Coronary artery (tissue), 2 donors: Measurements from ENCODE around the gene PSG5.
"Not testable (repeated sequence)": the region's sequence is repeated elsewhere in the genome, so short reads cannot be mapped to it uniquely, and the experiment has no call there.

ENCODE experiments used
- DNase-seq: peaks from one replicate; pipeline ENCODE4 v3.0.0-alpha.2; 2017; ENCODE audit warnings: low spot score
- H3K27ac ChIP-seq, 2 donors: fragments of 200-600 bp; sonication (generic); one replicate each; pipeline ENCODE4 v1.5.1; 2016 to 2019
- H3K4me3 ChIP-seq: fragments of 200-600 bp; sonication (generic); 2 replicates; pipeline ENCODE4 v1.5.1; 2016; ENCODE audit warnings: mild to moderate bottlenecking, moderate library complexity
- TF ChIP-seq, protein P1 (sequence below): fragments of 200-600 bp; sonication (generic); IDR thresholded peaks from one replicate; pipeline ENCODE4 v1.5.1; 2019; ENCODE audit warnings: antibody characterized with exemption

Gene PSG5

DNA sequence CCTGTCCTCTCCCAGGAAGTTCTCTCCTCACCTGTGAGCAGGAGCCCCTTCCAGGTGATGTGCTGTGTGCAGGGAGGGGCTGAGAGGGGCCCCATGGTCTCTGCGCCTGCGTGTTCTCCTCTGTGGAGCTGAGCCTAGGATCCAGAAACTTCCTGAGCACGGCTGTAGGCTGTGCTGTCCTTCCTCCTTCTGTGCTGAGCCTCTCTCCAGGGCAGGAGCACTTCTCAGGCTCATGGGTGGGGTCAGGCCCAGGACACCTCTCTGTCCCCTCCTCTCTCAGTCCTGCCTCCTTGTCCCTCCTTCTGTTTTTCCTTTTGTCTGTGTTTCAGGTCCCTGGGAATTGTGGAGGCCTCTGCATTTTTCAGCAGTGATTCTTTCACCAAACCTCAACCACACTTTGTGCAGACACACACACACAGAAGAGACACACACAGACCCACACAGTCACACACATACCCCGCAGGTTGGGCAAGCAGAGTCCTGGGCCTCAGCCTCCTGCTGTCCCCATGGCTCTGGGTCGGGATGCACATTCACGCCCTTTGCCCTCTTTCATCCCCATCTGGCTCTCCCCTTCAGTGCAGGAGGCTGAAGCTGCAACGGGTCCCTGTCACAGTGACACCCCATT, at the start of gene PSG5:
Gene PSG5, minus strand, starts transcription at position 226 of the 625 bp plus-strand sequence. Its CDS starts 131 bp downstream, at position 95.
- not testable (repeated sequence) for H3K27ac ChIP-seq, H3K4me3 ChIP-seq

GRCh38 chr19:43235686-43236085, 49.4 kb upstream of the PSG5 start:
- not testable (repeated sequence) for DNase-seq, H3K4me3 ChIP-seq, H3K27ac ChIP-seq

More for the DNA sequence above, at the start of gene PSG5:
- not testable (repeated sequence) for DNase-seq

GRCh38 chr19:43229315-43229714, 43.0 kb upstream of the PSG5 start:
- H3K27ac ChIP-seq = no peak overlapping the region
- H3K4me3 ChIP-seq = no peak overlapping the region
- no peak for DNase-seq
- TF ChIP-seq, protein P1, sequence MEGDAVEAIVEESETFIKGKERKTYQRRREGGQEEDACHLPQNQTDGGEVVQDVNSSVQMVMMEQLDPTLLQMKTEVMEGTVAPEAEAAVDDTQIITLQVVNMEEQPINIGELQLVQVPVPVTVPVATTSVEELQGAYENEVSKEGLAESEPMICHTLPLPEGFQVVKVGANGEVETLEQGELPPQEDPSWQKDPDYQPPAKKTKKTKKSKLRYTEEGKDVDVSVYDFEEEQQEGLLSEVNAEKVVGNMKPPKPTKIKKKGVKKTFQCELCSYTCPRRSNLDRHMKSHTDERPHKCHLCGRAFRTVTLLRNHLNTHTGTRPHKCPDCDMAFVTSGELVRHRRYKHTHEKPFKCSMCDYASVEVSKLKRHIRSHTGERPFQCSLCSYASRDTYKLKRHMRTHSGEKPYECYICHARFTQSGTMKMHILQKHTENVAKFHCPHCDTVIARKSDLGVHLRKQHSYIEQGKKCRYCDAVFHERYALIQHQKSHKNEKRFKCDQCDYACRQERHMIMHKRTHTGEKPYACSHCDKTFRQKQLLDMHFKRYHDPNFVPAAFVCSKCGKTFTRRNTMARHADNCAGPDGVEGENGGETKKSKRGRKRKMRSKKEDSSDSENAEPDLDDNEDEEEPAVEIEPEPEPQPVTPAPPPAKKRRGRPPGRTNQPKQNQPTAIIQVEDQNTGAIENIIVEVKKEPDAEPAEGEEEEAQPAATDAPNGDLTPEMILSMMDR = no peak

- not testable (repeated sequence) for DNase-seq, H3K4me3 ChIP-seq
These were observed 42.4 kb upstream of the PSG5 start for GRCh38 chr19:43228730-43229129.

GRCh38 chr19:43226986-43227385, 40.6 kb upstream of the PSG5 start:
- DNase-seq, H3K27ac ChIP-seq, H3K4me3 ChIP-seq: not testable (repeated sequence)

More at GRCh38 chr19:43228730-43229129, 42.4 kb upstream of the PSG5 start:
- H3K27ac ChIP-seq = not testable (repeated sequence)

DNA sequence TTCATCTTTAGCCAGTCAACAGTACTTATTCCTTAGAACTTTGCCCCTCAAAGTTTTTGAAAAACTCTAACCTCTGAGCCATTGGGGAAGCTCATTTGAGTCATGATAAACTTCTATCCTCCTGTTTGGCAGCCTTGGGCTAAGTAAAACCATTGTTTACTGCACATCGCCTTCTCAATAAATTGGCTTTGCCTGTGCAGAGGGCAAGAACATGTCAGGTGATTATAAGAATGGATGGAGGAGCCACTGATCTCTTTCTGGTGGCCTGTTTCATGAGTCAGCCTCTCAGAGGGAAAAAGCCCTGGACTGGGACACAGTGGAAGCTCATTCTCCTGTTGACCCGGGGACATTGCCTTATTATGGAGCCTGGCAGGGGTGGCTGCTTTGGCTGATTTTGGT, 38.5 kb upstream of the PSG5 start:
- TF ChIP-seq, protein P1 = no peak
- Histone ChIP-seq H3K4me3 (no peak overlapping the region), H3K27ac (no peak overlapping the region)
- DNase-seq = no peak

GRCh38 chr19:43224201-43224854, 38.0 kb upstream of the PSG5 start:
- not testable (repeated sequence) for DNase-seq, H3K27ac ChIP-seq, H3K4me3 ChIP-seq

GRCh38 chr19:43221891-43222290, 35.6 kb upstream of the PSG5 start:
- not testable (repeated sequence) for H3K27ac ChIP-seq, DNase-seq, H3K4me3 ChIP-seq

DNA sequence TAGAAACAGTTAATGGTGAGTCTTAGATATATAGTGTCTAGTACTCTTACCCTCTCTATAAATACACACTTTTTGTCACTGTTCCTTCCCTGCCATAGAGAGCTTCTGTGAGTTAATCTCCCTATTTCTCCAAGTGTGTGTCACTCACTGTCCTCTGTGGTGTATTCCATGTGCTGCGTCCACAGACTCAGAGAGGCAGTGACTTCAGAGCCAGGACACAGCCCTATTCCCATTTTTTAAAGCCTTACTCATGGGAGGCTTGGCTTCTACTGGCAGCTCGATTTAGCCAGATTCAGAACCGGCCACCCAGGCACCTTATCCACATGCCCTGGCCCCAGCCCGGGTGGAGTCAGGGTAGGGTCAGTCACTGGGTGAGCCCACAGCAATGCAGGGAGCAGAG, 32.8 kb upstream of the PSG5 start:
- not testable (repeated sequence) for H3K4me3 ChIP-seq

GRCh38 chr19:43215881-43216280, 29.5 kb upstream of the PSG5 start:
- not testable (repeated sequence) for DNase-seq, H3K4me3 ChIP-seq, H3K27ac ChIP-seq

More for the DNA sequence above, 32.8 kb upstream of the PSG5 start:
- not testable (repeated sequence) for DNase-seq, H3K27ac ChIP-seq

GRCh38 chr19:43207991-43208390, 21.7 kb upstream of the PSG5 start:
- H3K27ac ChIP-seq = no peak overlapping the region
- no peak overlapping the region for H3K4me3 ChIP-seq
- TF ChIP-seq, protein P1 = no peak
- no peak for DNase-seq

DNA sequence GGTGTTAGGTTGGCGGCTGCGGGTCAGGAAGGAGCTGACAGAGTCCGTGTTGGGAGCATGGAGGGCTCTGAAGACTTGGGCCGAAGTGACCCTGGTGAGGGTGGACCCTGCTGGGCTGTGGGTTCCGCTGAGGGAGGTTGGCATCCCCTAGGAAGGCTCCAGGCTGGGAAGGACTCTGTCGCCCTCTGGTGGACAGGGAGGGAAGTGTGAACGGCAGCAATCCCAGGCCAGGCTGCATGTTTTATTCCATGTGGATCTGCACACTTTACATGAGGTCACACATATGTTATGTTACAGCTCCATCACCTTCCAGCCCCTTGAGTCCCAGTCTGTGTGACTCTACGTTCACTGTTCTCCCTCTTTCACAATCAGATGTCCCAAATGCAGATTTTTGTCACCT, 20.8 kb upstream of the PSG5 start:
- not testable (repeated sequence) for H3K27ac ChIP-seq, H3K4me3 ChIP-seq, DNase-seq

- not testable (repeated sequence) for H3K4me3 ChIP-seq, H3K27ac ChIP-seq, DNase-seq
These were observed 19.3 kb upstream of the PSG5 start, which contains the start of gene PSG4 for GRCh38 chr19:43205471-43206105. PSG4 (minus strand) TSS chr19:43205638; CDS start chr19:43205536, 102 bp downstream.

DNA sequence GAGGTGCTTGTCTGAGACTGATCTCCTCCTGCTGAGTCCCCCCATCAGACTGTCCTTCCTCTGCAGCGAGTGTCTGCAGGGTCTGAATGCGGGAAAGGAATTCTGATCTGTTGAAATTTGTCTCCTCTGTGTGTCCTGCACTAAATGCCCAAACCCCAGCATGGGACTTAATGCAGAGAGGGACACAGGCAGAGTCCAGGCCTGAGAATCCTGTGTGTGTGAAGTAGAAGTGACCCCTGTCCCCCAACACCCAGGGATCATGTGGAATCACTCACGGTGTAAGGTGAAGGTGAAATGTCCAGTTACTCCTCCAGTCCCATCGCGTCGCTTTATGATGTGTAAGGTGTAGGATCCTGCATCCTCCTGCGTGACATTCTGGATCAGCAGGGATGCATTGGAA, 17.3 kb upstream of the PSG5 start:
- not testable (repeated sequence) for H3K27ac ChIP-seq, DNase-seq, H3K4me3 ChIP-seq

- H3K27ac ChIP-seq, H3K4me3 ChIP-seq, DNase-seq: not testable (repeated sequence)
These were observed 15.6 kb upstream of the PSG5 start for GRCh38 chr19:43201891-43202290.
